Measurements from ENCODE around the gene DTNB. TPM values are rescaled to one million over a fixed set of nuclear protein-coding genes. Genes with fewer than 3 reads are reported as not detected.

Gene DTNB
- polyA plus RNA-seq, 1 donor from 2014 or later, result 22.5 TPM

GRCh38 chr2:25372405-25373268 is 300.7 kb downstream of the DTNB start:
- Histone ChIP-seq H3K9me3 (ENCODE audit: low read length) (no peaks in the 10 kb centered on the region), H4K20me1 (ENCODE audit: insufficient read depth) (no peaks in the 10 kb centered on the region), H3K79me2 (replicated peaks; ENCODE audit: insufficient read depth, low read length) (no peaks in the 10 kb centered on the region), H3F3A (ENCODE audit: insufficient read depth, low read length, poor library complexity, severe bottlenecking) (no peaks in the 10 kb centered on the region), H3K27me3 (ENCODE audit: insufficient read depth, low read depth, low read length) (no peaks in the 10 kb centered on the region), H3K27ac (ENCODE audit: low read length) (no peak overlapping the region), H3K9me2 (ENCODE audit: insufficient read depth, low read length) (no peaks in the 10 kb centered on the region), H3K9ac (ENCODE audit: low read length) (no peak overlapping the region), H3K4me3 (ENCODE audit: low read length) (no peak overlapping the region), H3K4me2 (ENCODE audit: low read length) (no peak overlapping the region), H3K36me3 (ENCODE audit: insufficient read depth, low read length) (no peaks in the 10 kb centered on the region), H2AFZ (ENCODE audit: low read depth, low read length) (no peak overlapping the region)
- TF ChIP-seq POLR2AphosphoS5 (IDR thresholded peaks at IDR 0.05) (no peak), REST (IDR thresholded peaks at IDR 0.05; ENCODE audit: borderline replicate concordance) (no peak), RAD21 (conservative IDR thresholded peaks at IDR 0.05) (no peak), SMC3 (conservative IDR thresholded peaks at IDR 0.05; ENCODE audit: poor library complexity) (no peak), TAF1 (IDR thresholded peaks at IDR 0.05; ENCODE audit: low read depth) (no peak), EZH2 (IDR thresholded peaks at IDR 0.05; ENCODE audit: borderline replicate concordance, insufficient read depth, low read length, poor library complexity, severe bottlenecking) (no peak), EP300 (conservative IDR thresholded peaks at IDR 0.05; ENCODE audit: poor library complexity, severe bottlenecking) (no peak), CTCF (IDR thresholded peaks at IDR 0.05; ENCODE audit: poor library complexity, severe bottlenecking) (no peak), MXI1 (conservative IDR thresholded peaks at IDR 0.05; ENCODE audit: poor library complexity, severe bottlenecking) (no peak)

- Histone ChIP-seq H3K36me3 (ENCODE audit: insufficient read depth, low read length) (no peaks in the 10 kb centered on the region), H4K20me1 (ENCODE audit: insufficient read depth) (no peaks in the 10 kb centered on the region), H3K27me3 (ENCODE audit: insufficient read depth, low read depth, low read length) (no peaks in the 10 kb centered on the region), H3F3A (ENCODE audit: insufficient read depth, low read length, poor library complexity, severe bottlenecking) (no peaks in the 10 kb centered on the region), H3K4me3 (ENCODE audit: low read length) (no peak overlapping the region), H3K9me2 (ENCODE audit: insufficient read depth, low read length) (no peaks in the 10 kb centered on the region), H3K79me2 (replicated peaks; ENCODE audit: insufficient read depth, low read length) (no peaks in the 10 kb centered on the region), H3K9me3 (ENCODE audit: low read length) (no peaks in the 10 kb centered on the region), H3K9ac (ENCODE audit: low read length) (no peak overlapping the region), H3K27ac (ENCODE audit: low read length) (no peak overlapping the region), H2AFZ (ENCODE audit: low read depth, low read length) (no peak overlapping the region), H3K4me2 (ENCODE audit: low read length) (no peak overlapping the region)
- TF ChIP-seq POLR2AphosphoS5 (IDR thresholded peaks at IDR 0.05) (no peak), MXI1 (conservative IDR thresholded peaks at IDR 0.05; ENCODE audit: poor library complexity, severe bottlenecking) (no peak)
Measured at GRCh38 chr2:25371253-25372241, 301.8 kb downstream of the DTNB start.
